Measurements from ENCODE around the gene SEPTIN8. TPM values are rescaled to one million over a fixed set of nuclear protein-coding genes. Genes with fewer than 3 reads are reported as not detected.
A peak's percentile ranks its signal among the peaks of the same experiment; 100 is the strongest.

SEPTIN8 gene, protein sequence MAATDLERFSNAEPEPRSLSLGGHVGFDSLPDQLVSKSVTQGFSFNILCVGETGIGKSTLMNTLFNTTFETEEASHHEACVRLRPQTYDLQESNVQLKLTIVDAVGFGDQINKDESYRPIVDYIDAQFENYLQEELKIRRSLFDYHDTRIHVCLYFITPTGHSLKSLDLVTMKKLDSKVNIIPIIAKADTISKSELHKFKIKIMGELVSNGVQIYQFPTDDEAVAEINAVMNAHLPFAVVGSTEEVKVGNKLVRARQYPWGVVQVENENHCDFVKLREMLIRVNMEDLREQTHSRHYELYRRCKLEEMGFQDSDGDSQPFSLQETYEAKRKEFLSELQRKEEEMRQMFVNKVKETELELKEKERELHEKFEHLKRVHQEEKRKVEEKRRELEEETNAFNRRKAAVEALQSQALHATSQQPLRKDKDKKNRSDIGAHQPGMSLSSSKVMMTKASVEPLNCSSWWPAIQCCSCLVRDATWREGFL
- 10 to 100 TPM; 35.1 to 35.3 TPM for total RNA-seq

- peak within 1 kb of the TSS; percentile 64 for H3K27ac Mint-ChIP-seq
- no peaks in the 10 kb centered on the region for H3K36me3 Mint-ChIP-seq (ENCODE audit: low read depth)
- peaks cover 41% of the 10 kb centered on the region for H3K4me1 Mint-ChIP-seq (ENCODE audit: low read depth)
- POLR2A ChIA-PET = interaction anchor here (1.5 to 1.8 kb wide), 2 partner anchors 30 to 40 kb away, joined by 3 to 5 read pairs; partner anchors contain the start of genes CCNI2 and KIF3A
- H3K27me3 Mint-ChIP-seq (ENCODE audit: low read depth) = peaks cover 41% of the 10 kb centered on the region
- CTCF ChIA-PET = interaction anchor here (1.1 to 1.4 kb wide), 3 partner anchors 43 to 62 kb away, joined by 4 to 5 read pairs (median 5); no protein-coding TSS in a partner anchor
- DNase-seq (peak; percentile 48), ATAC-seq (peak; percentile 70)
- peak within 1 kb of the TSS; percentile 63 for H3K4me3 Mint-ChIP-seq
- no peaks in the 10 kb centered on the region for H3K9me3 Mint-ChIP-seq (ENCODE audit: insufficient read depth)
These were observed at the start of gene SEPTIN8 for GRCh38 chr5:132777209-132778069. SEPTIN8 (minus strand) TSS chr5:132777239; CDS start chr5:132777137, 102 bp downstream.

GRCh38 chr5:132826424-132827082 is 49.5 kb upstream of the SEPTIN8 start:
- ChIA-PET CTCF (interaction anchor here (1.0 to 5.0 kb wide), 5 partner anchors 38 to 300 kb away, joined by 3 to 25 read pairs (median 3); no protein-coding TSS in a partner anchor), POLR2A (interaction anchor here (0.7 to 1.4 kb wide), 2 partner anchors 41 to 331 kb away, joined by 3 to 4 read pairs; no protein-coding TSS in a partner anchor)
- ATAC-seq (no peak), DNase-seq (no peak)
- H3K36me3 Mint-ChIP-seq (ENCODE audit: low read depth) = no peaks in the 10 kb centered on the region
- no peak overlapping the region for H3K27ac Mint-ChIP-seq
- H3K9me3 Mint-ChIP-seq (ENCODE audit: insufficient read depth) = no peaks in the 10 kb centered on the region
- peaks cover 38% of the 10 kb centered on the region for H3K4me1 Mint-ChIP-seq (ENCODE audit: low read depth)
- H3K4me3 Mint-ChIP-seq = peak overlapping the region; percentile 54
- peaks cover 33% of the 10 kb centered on the region for H3K27me3 Mint-ChIP-seq (ENCODE audit: low read depth)

- no peaks in the 10 kb centered on the region for H3K36me3 Mint-ChIP-seq (ENCODE audit: low read depth)
These were observed 48.9 kb upstream of the SEPTIN8 start for GRCh38 chr5:132825834-132826391.

GRCh38 chr5:132825033-132825833 is 48.2 kb upstream of the SEPTIN8 start:
- no peak for DNase-seq
- Mint-ChIP-seq H3K27ac (no peak overlapping the region), H3K27me3 (ENCODE audit: low read depth) (peaks cover 26% of the 10 kb centered on the region), H3K9me3 (ENCODE audit: insufficient read depth) (no peaks in the 10 kb centered on the region), H3K4me1 (ENCODE audit: low read depth) (peaks cover 35% of the 10 kb centered on the region), H3K36me3 (ENCODE audit: low read depth) (no peaks in the 10 kb centered on the region), H3K4me3 (peak overlapping the region; percentile 52)
- POLR2A ChIA-PET = interaction anchor here (1.0 kb wide), 1 partner anchor 41 kb away, joined by 3 read pairs; the partner anchor contains the start of genes GDF9 and UQCRQ
- CTCF ChIA-PET = interaction anchor here (0.8 to 3.2 kb wide), 6 partner anchors 12 to 299 kb away, joined by 3 to 10 read pairs (median 3); partner anchors contain the start of genes CCNI2 and SOWAHA
- peak; percentile 13 for ATAC-seq

More at GRCh38 chr5:132825834-132826391, 48.9 kb upstream of the SEPTIN8 start:
- H3K27ac Mint-ChIP-seq = no peak overlapping the region
- peaks cover 33% of the 10 kb centered on the region for H3K4me1 Mint-ChIP-seq (ENCODE audit: low read depth)
- ChIA-PET CTCF (interaction anchor here (1.0 to 3.2 kb wide), 3 partner anchors 12 to 299 kb away, joined by 3 to 10 read pairs (median 5); partner anchors contain the start of gene SOWAHA), POLR2A (interaction anchor here (0.7 to 1.4 kb wide), 3 partner anchors 41 to 330 kb away, joined by 3 to 4 read pairs (median 3); partner anchors contain the start of genes GDF9 and UQCRQ)
- DNase-seq = peak; percentile 49
- H3K27me3 Mint-ChIP-seq (ENCODE audit: low read depth) = peaks cover 27% of the 10 kb centered on the region
- H3K4me3 Mint-ChIP-seq = peak overlapping the region; percentile 54
- no peaks in the 10 kb centered on the region for H3K9me3 Mint-ChIP-seq (ENCODE audit: insufficient read depth)
- peak; percentile 57 for ATAC-seq

- peaks cover 27% of the 10 kb centered on the region for H3K27me3 Mint-ChIP-seq (ENCODE audit: low read depth)
- POLR2A ChIA-PET = no interaction called here
- peaks cover 39% of the 10 kb centered on the region for H3K4me1 Mint-ChIP-seq (ENCODE audit: low read depth)
- no peak for ATAC-seq
- CTCF ChIA-PET = interaction anchor here (0.8 to 2.2 kb wide), 5 partner anchors 11 to 319 kb away, joined by 3 to 5 read pairs (median 3); partner anchors contain the start of genes CCNI2 and SOWAHA
- no peaks in the 10 kb centered on the region for H3K36me3 Mint-ChIP-seq (ENCODE audit: low read depth)
- DNase-seq = no peak
- peak overlapping the region; percentile 52 for H3K4me3 Mint-ChIP-seq
- no peak overlapping the region for H3K27ac Mint-ChIP-seq
- H3K9me3 Mint-ChIP-seq (ENCODE audit: insufficient read depth) = no peaks in the 10 kb centered on the region
These were observed 47.4 kb upstream of the SEPTIN8 start for GRCh38 chr5:132824426-132824825.

DNA sequence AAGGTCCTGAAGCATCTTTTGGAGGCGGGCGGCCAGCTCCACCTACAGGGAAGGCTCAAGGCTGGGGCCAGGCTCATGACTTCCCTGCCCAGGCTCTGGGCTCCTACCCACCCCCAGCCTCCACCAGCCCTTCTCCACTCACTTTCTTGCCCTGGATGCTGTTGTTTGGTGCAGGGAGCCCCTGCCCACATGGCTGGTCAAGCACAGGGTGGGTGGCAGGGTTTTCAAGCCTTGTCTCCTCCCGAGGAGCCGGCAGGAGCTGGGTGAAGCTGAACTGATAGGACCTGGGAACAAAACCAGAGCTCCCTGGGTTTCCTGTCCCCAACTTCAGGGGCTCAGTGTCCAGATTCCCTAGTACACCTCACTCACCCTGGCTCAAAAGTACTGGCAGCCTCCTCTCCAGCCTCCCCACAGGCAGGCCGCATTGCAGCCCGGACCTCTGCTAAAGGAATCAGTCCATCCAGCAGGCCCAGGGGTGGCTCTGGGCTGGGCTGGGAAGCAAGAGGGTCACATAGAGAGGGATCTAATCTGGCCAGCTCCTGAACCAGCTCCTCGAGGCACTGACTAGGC is 46.5 kb upstream of the SEPTIN8 start:
- Mint-ChIP-seq H3K9me3 (ENCODE audit: insufficient read depth) (no peaks in the 10 kb centered on the region), H3K36me3 (ENCODE audit: low read depth) (no peaks in the 10 kb centered on the region), H3K4me3 (no peak overlapping the region), H3K27me3 (ENCODE audit: low read depth) (peaks cover 29% of the 10 kb centered on the region), H3K4me1 (ENCODE audit: low read depth) (peaks cover 40% of the 10 kb centered on the region), H3K27ac (no peak overlapping the region)
- ChIA-PET POLR2A (interaction anchor here (0.6 to 0.9 kb wide), 2 partner anchors 136 to 229 kb away, joined by 3 read pairs; no protein-coding TSS in a partner anchor), CTCF (interaction anchor here (0.8 to 6.7 kb wide), 8 partner anchors 8 to 437 kb away, joined by 3 to 62 read pairs (median 5); partner anchors contain the start of genes SHROOM1 and SOWAHA)
- no peak for ATAC-seq
- no peak for DNase-seq

GRCh38 chr5:132822650-132823480 is 45.8 kb upstream of the SEPTIN8 start:
- Mint-ChIP-seq H3K4me3 (peak overlapping the region; percentile 22), H3K27me3 (ENCODE audit: low read depth) (peaks cover 25% of the 10 kb centered on the region), H3K9me3 (ENCODE audit: insufficient read depth) (no peaks in the 10 kb centered on the region), H3K36me3 (ENCODE audit: low read depth) (no peaks in the 10 kb centered on the region), H3K4me1 (ENCODE audit: low read depth) (peaks cover 40% of the 10 kb centered on the region), H3K27ac (no peak overlapping the region)
- CTCF ChIA-PET = interaction anchor here (1.5 to 6.7 kb wide), 4 partner anchors 9 to 437 kb away, joined by 3 to 62 read pairs (median 7); partner anchors contain the start of gene SHROOM1
- POLR2A ChIA-PET = interaction anchor here (0.6 to 0.9 kb wide), 2 partner anchors 135 to 230 kb away, joined by 3 read pairs; no protein-coding TSS in a partner anchor
- no peak for DNase-seq
- no peak for ATAC-seq

DNA sequence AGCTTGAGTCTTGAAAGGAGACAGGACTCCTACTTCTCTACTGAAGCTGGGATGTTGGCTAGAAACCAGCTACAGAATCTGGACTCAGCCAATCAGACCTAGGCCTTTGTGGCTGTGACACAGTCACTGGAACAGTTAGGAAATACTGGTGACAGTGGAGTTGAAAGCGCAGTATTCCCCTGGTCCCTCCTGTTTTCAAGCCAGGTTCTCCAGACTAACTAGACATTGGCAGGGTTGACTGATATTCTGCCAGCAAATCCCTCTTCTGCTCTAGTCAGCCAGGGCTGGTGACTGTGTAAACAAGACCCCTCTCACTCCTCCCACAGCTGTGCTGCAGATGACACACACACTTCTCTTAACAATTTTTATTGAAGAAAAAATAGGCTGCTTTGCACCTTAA is 44.8 kb upstream of the SEPTIN8 start:
- ATAC-seq = no peak
- no peak overlapping the region for H3K27ac Mint-ChIP-seq
- H3K9me3 Mint-ChIP-seq (ENCODE audit: insufficient read depth) = no peaks in the 10 kb centered on the region
- DNase-seq = no peak
- ChIA-PET CTCF (interaction anchor here (0.9 to 6.7 kb wide), 14 partner anchors 10 to 436 kb away, joined by 3 to 82 read pairs (median 10); partner anchors contain the start of genes CCNI2, SHROOM1 and UQCRQ), POLR2A (no interaction called here)
- no peaks in the 10 kb centered on the region for H3K36me3 Mint-ChIP-seq (ENCODE audit: low read depth)
- no peak overlapping the region for H3K4me3 Mint-ChIP-seq
- peaks cover 17% of the 10 kb centered on the region for H3K27me3 Mint-ChIP-seq (ENCODE audit: low read depth)
- peaks cover 40% of the 10 kb centered on the region for H3K4me1 Mint-ChIP-seq (ENCODE audit: low read depth)

DNA sequence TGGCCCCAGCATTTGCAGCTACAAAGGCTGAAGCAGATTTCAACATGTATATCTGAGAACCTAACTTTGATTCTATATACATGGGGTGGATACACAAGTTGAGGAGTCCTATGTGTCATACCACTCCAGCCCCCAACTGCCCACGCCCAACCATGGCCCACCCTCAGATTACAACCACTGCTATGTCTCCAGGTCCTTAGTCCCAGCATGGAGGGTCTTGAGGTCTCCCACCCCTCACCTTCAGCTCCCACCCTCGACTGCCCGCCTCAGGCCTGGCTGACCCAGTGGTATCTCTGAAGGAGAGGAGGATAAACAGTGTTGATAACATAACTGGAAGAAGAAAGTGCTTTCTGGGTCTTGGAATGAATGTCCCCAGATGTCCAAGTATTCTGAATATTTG is 44.3 kb upstream of the SEPTIN8 start:
- peaks cover 38% of the 10 kb centered on the region for H3K4me1 Mint-ChIP-seq (ENCODE audit: low read depth)
- H3K4me3 Mint-ChIP-seq = no peak overlapping the region
- CTCF ChIA-PET = interaction anchor here (0.9 to 6.7 kb wide), 27 partner anchors 10 to 452 kb away, joined by 3 to 82 read pairs (median 9); partner anchors contain the start of genes CCNI2, IL4, SEPTIN8 and SHROOM1
- no peak for ATAC-seq
- H3K27me3 Mint-ChIP-seq (ENCODE audit: low read depth) = peaks cover 15% of the 10 kb centered on the region
- H3K36me3 Mint-ChIP-seq (ENCODE audit: low read depth) = no peaks in the 10 kb centered on the region
- H3K27ac Mint-ChIP-seq = no peak overlapping the region
- POLR2A ChIA-PET = interaction anchor here (1.2 kb wide), 1 partner anchor 182 kb away, joined by 3 read pairs; no protein-coding TSS in a partner anchor
- DNase-seq = no peak
- no peaks in the 10 kb centered on the region for H3K9me3 Mint-ChIP-seq (ENCODE audit: insufficient read depth)
